NCI-H2107 treated with DMSO at 0.1 percent for 48 hours (cell line): ENCODE results near the gene MCM6.

Source experiments
- DNase-seq: peaks from one replicate; lab custom pipeline; 2025; ENCODE audit not compliant: unreplicated experiment; lab: John Stamatoyannopoulos, UW

The MCM6 gene

DNA sequence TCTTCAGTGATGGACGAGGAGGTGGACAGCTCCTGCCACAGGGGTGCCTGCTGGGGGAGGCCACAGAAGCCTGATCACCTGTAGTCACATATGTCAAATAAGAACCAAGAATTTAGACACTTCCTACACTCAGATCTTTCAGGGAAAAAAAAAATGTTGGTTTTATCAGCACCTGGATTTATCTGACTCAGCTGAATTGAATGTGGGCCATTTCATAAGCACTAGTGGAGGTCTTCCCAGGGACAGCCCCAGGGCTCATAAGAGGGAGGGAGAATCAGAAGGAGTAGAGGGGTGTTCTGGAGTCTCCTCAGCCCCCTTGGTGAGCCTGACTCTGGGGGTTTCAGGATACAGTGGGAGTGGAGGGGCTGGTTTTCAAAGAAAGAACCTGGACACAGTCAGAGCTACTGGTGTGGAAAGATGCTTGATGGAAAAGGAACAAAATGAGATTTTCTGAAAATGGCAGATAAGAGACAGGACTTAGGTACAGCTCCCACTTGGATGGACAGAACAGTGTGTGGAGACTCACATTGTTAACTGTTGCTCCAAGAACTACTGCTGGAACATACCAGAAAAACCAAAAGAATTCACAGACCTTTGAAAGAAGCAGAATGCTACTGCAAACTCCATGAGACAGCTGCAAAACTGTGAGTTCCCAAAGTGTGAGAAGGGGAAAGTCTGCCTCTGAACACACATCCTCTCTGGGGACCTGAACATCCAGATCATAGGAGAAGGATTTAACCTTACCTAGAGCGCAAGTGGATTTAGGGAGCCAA lies 84.6 kb downstream of the MCM6 start:
- DNase-seq, result no peak

DNA sequence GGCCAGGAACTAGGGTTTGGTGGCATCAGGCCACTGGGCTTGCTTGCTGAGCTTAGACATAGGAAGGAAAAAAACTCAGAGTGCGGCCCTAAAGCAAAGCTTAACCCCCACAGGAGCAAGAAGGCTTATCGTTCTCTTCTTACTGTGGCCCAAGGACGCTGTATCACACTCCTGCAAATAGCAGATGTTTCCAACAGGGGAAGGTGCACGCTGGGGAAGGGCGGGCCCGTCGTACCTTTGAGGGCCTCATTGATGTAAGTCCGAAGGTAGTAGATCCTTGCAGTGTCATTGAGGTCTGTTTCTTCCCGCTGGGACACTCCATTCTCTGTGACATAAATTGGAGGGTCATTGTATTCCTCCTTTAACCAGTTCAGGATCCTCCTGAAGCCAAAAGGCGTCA lies 85.8 kb downstream of the MCM6 start:
- DNase-seq, result no peak
